CD14-positive monocyte (primary cell): ENCODE data around the gene EVA1C. TPM values are rescaled to one million over a fixed set of nuclear protein-coding genes. Genes with fewer than 3 reads are reported as not detected.
"Not testable (repeated sequence)": the region's sequence is repeated elsewhere in the genome, so short reads cannot be mapped to it uniquely, and the experiment has no call there.

ENCODE experiments used
- DNase-seq, 3 donors: peaks; one replicate each; pipeline ENCODE4 v3.0.0-alpha.2; 2011 to 2022
- H2AFZ ChIP-seq: 2 replicates; pipeline ENCODE4 v1.6.0; 2012; ENCODE audit warnings: mild to moderate bottlenecking, low read depth, low read length, inconsistent platforms; ENCODE audit not compliant: insufficient read depth, poor library complexity, severe bottlenecking
- H3K27ac ChIP-seq, 2 donors: 1 replicate in 1 of 2; 2 replicates in 1 of 2; pipeline ENCODE4 v1.5.1; 2012 to 2013; ENCODE audit warnings: low read length in 2 of 2, control low read depth in 1 of 2, inconsistent platforms in 1 of 2, low read depth in 1 of 2, mild to moderate bottlenecking in 1 of 2
- H3K27me3 ChIP-seq, 2 donors: one replicate each; pipeline versions ENCODE4 v1.6.0 to v1.6.1; 2011 to 2013; ENCODE audit warnings: low read length in 2 of 2; ENCODE audit not compliant: control insufficient read depth in 2 of 2, insufficient read depth in 2 of 2
- H3K36me3 ChIP-seq, 2 donors: replicated peaks in 1 of 2; 1 replicate in 1 of 2; 2 replicates in 1 of 2; pipeline versions ENCODE4 v1.5.1 to v1.6.1; 2012 to 2013; ENCODE audit warnings: low read length in 2 of 2, control low read depth in 1 of 2, inconsistent platforms in 1 of 2, mild to moderate bottlenecking in 1 of 2; ENCODE audit not compliant: insufficient read depth in 2 of 2, control insufficient read depth in 1 of 2
- H3K4me1 ChIP-seq, 2 donors: 1 replicate in 1 of 2; 2 replicates in 1 of 2; pipeline versions ENCODE4 v1.5.1 to v1.6.1; 2012 to 2013; ENCODE audit warnings: low read length in 2 of 2, control low read depth in 1 of 2, inconsistent platforms in 1 of 2, mild to moderate bottlenecking in 1 of 2, moderate library complexity in 1 of 2; ENCODE audit not compliant: insufficient read depth in 2 of 2, control insufficient read depth in 1 of 2
- H3K4me2 ChIP-seq: replicated peaks from 2 replicates; pipeline ENCODE3; 2012; ENCODE audit warnings: low read length, moderate library complexity, mild to moderate bottlenecking; ENCODE audit not compliant: poor library complexity, severe bottlenecking; ENCODE audit errors: extremely low read depth
- H3K4me3 ChIP-seq, 3 experiments: fragments of 200-600 bp in 1 of 3; sonication (generic) in 1 of 3; replicated peaks in 1 of 3; 1 replicate in 2 of 3; 2 replicates in 1 of 3; pipeline ENCODE4 v1.5.1; 2011 to 2013; ENCODE audit warnings: low read length in 3 of 3, mild to moderate bottlenecking in 3 of 3, control low read depth in 2 of 3, low read depth in 2 of 3, inconsistent platforms in 1 of 3, moderate library complexity in 1 of 3
- H3K79me2 ChIP-seq: 2 replicates; pipeline ENCODE4 v1.6.0; 2012; ENCODE audit warnings: mild to moderate bottlenecking, control low read depth, inconsistent platforms, low read length, moderate library complexity; ENCODE audit not compliant: insufficient read depth
- H3K9ac ChIP-seq: 2 replicates; pipeline ENCODE4 v1.6.0; 2017; ENCODE audit warnings: low read length, mild to moderate bottlenecking; ENCODE audit not compliant: insufficient read depth, poor library complexity, severe bottlenecking
- H3K9me3 ChIP-seq, 2 donors: replicated peaks in 1 of 2; 1 replicate in 1 of 2; 2 replicates in 1 of 2; pipeline versions ENCODE4 v1.5.1 to v1.6.1; 2012 to 2013; ENCODE audit warnings: low read length in 2 of 2, control low read depth in 1 of 2; ENCODE audit not compliant: control insufficient read depth in 1 of 2, insufficient read depth in 1 of 2
- H4K20me1 ChIP-seq: 2 replicates; pipeline ENCODE4 v1.6.0; 2012; ENCODE audit warnings: mild to moderate bottlenecking, low read length, control low read depth, moderate library complexity; ENCODE audit not compliant: insufficient read depth
- H3K27ac Mint-ChIP-seq, 7 donors: one replicate each; pipeline ENCODE4 v1.8.0; 2020; ENCODE audit warnings: mild to moderate bottlenecking in 7 of 7, mixed read lengths in 7 of 7, moderate library complexity in 6 of 7, inconsistent platforms in 2 of 7
- H3K27me3 Mint-ChIP-seq, 3 donors: one replicate each; pipeline ENCODE4 v1.8.0; 2021 to 2022; ENCODE audit warnings: low read depth in 3 of 3, mild to moderate bottlenecking in 3 of 3, mixed read lengths in 3 of 3, moderate library complexity in 3 of 3, inconsistent platforms in 1 of 3
- H3K36me3 Mint-ChIP-seq, 2 donors: one replicate each; pipeline ENCODE4 v1.8.0; 2020; ENCODE audit warnings: mixed read lengths in 2 of 2, inconsistent platforms in 1 of 2, mild to moderate bottlenecking in 1 of 2
- H3K4me1 Mint-ChIP-seq: one replicate; pipeline ENCODE4 v1.8.0; 2020; ENCODE audit warnings: mild to moderate bottlenecking, mixed read lengths
- H3K4me3 Mint-ChIP-seq, 2 donors: one replicate each; pipeline ENCODE4 v1.8.0; 2020; ENCODE audit warnings: mild to moderate bottlenecking in 2 of 2, mixed read lengths in 2 of 2, moderate library complexity in 1 of 2
- H3K9me3 Mint-ChIP-seq, 7 donors: one replicate each; pipeline ENCODE4 v1.8.0; 2020 to 2022; ENCODE audit warnings: mixed read lengths in 7 of 7, mild to moderate bottlenecking in 6 of 7, moderate library complexity in 6 of 7, inconsistent platforms in 2 of 7
- WGBS: methylation state at CpG from one replicate; pipeline ENCODE4 v1.1.5; 2013; ENCODE audit warnings: missing lambda C conversion rate; ENCODE audit not compliant: insufficient coverage; 5-methylcytosine and 5-hydroxymethylcytosine counted together
- intact Hi-C, 2 donors: fragments of 100-400 bp; cut with micrococcal nuclease; formaldehyde crosslinking; loops; one replicate each; pipeline versions ENCODE4 v1.15.0 to v1.15.1; 2023
- polyA plus RNA-seq, 3 donors: library from polyadenylated mRNA; depleted of rRNA in 1 of 3; unstranded in 2 of 3; stranded (reverse) in 1 of 3; fragments of 300-500 nt in 2 of 3; fragments of >200 nt in 1 of 3; fragmentation: Illumina TruSeq in 2 of 3; gene quantifications; 1 replicate in 2 of 3; 2 replicates in 1 of 3; pipeline ENCODE4 v1.2.3, GENCODE V29; 2012 to 2021
- TF ChIP-seq, protein P1 (sequence below): fragments of 200-600 bp; IDR thresholded peaks from one replicate; pipeline ENCODE4 v1.8.0; 2022; ENCODE audit warnings: antibody characterized with exemption, mild to moderate bottlenecking

The EVA1C gene
- polyA plus RNA-seq, 3 donors, result 0.37 to 0.73 (median 0.63) TPM

DNA sequence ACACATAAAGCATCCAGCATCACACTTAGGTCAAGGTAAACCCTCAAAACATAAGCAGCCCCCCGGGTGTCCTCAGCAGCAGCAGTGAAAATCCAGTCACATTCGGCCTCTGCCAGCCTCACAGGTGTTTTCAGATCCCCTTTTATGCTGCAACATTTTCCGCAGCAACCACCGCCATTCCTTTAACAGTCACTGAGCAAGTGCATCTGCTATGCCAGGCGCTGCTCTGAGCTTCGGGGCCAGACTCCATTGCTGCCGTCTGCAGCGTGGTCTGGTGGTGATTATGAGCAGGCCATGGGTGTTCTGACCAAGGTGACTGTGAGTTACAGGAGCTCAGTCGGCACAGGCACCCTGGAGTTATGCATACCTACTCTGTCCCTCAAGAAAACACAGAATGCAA, 24.2 kb upstream of the EVA1C start:
- no peak for DNase-seq
- TF ChIP-seq, protein P1, sequence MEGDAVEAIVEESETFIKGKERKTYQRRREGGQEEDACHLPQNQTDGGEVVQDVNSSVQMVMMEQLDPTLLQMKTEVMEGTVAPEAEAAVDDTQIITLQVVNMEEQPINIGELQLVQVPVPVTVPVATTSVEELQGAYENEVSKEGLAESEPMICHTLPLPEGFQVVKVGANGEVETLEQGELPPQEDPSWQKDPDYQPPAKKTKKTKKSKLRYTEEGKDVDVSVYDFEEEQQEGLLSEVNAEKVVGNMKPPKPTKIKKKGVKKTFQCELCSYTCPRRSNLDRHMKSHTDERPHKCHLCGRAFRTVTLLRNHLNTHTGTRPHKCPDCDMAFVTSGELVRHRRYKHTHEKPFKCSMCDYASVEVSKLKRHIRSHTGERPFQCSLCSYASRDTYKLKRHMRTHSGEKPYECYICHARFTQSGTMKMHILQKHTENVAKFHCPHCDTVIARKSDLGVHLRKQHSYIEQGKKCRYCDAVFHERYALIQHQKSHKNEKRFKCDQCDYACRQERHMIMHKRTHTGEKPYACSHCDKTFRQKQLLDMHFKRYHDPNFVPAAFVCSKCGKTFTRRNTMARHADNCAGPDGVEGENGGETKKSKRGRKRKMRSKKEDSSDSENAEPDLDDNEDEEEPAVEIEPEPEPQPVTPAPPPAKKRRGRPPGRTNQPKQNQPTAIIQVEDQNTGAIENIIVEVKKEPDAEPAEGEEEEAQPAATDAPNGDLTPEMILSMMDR, result no peak
- Histone ChIP-seq H3K27me3 (no peaks in the 10 kb centered on the region), H4K20me1 (peaks cover 9% of the 10 kb centered on the region), H2AFZ (no peak overlapping the region), H3K9me3 (no peaks in the 10 kb centered on the region), H3K9ac (no peak overlapping the region), H3K4me1 (peaks cover 13 to 17% of the 10 kb centered on the region in 2 donors), H3K4me2 (no peak overlapping the region), H3K27ac (no peak overlapping the region), H3K79me2 (peaks cover 53% of the 10 kb centered on the region), H3K36me3 (peaks cover 13 to 28% of the 10 kb centered on the region in 2 donors), H3K4me3 (no peak overlapping the region)
- H3K4me1 Mint-ChIP-seq, result peaks cover 19% of the 10 kb centered on the region
- H3K27me3 Mint-ChIP-seq, result peaks cover 0 to 2% (median 0%) of the 10 kb centered on the region in 3 donors
- peaks cover 22 to 28% of the 10 kb centered on the region in 2 donors for H3K36me3 Mint-ChIP-seq
- H3K9me3 Mint-ChIP-seq, result peaks cover 0 to 5% (median 0%) of the 10 kb centered on the region in 7 donors
- H3K27ac Mint-ChIP-seq, result peak overlapping the region in 1 of 7 donors; percentile 11
- intact Hi-C loops, result no loop called here
- 95% methylated on average over 8 of the region's 9 CpGs for WGBS
- H3K4me3 Mint-ChIP-seq, result no peak overlapping the region

DNA sequence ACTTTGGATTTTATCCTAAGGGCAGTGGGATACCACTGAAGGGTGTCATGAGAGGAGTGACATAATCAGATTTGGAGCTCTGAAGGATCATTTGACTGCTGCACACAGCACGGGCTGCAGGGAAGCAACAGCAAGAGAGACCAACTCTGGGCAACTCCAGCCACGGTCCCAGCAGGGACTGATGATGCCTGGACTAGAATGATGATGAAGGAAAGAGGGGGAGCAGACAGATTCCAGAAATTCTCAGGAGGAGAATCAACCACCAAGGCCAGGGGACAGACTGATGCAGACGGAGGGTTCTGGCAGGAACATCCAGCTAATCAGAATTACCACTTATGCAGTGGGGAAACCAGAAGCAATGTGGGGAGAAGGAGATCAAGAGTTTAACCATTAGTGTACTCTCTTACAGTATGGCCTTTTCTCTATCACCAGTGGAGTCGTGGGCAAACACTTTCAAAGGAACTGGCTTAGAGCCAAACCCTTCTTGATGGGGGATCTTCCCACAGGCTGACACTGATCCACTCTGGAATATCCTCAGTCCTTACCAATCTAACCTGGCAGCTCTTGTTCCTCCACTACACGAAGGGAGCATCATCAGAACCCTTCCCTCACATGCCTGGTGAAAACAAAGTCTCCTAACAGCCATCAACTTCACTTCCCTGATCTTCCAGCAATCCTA, 23.0 kb upstream of the EVA1C start:
- WGBS, result 99% methylated on average over 5 of the region's 5 CpGs
- H3K27ac ChIP-seq, result no peak overlapping the region
- peaks cover 53% of the 10 kb centered on the region for H3K79me2 ChIP-seq
- peaks cover 9% of the 10 kb centered on the region for H4K20me1 ChIP-seq
- no peak overlapping the region for H3K4me2 ChIP-seq
- H2AFZ ChIP-seq, result no peak overlapping the region
- Mint-ChIP-seq H3K9me3 (peaks cover 0 to 9% (median 0%) of the 10 kb centered on the region in 7 donors), H3K36me3 (peaks cover 10 to 16% of the 10 kb centered on the region in 2 donors), H3K4me1 (peaks cover 26% of the 10 kb centered on the region), H3K4me3 (no peak overlapping the region), H3K27ac (no peak overlapping the region), H3K27me3 (peaks cover 0 to 2% (median 0%) of the 10 kb centered on the region in 3 donors)
- no peak overlapping the region for H3K4me3 ChIP-seq
- intact Hi-C loops, result loop anchor here (5.0 to 10.0 kb wide), 4 partner anchors 112 to 1253 kb away; partner anchors contain the start of genes MIS18A (in 2 of the 2), CRYZL1 (in 1 of the 2), ITSN1 (in 1 of the 2) and SCAF4 (in 1 of the 2)
- H3K9ac ChIP-seq, result no peak overlapping the region
- TF ChIP-seq, protein P1, result no peak
- peaks cover 17 to 21% of the 10 kb centered on the region in 2 donors for H3K4me1 ChIP-seq
- peaks cover 3 to 16% of the 10 kb centered on the region in 2 donors for H3K36me3 ChIP-seq
- H3K27me3 ChIP-seq, result no peaks in the 10 kb centered on the region
- DNase-seq, result no peak
- no peaks in the 10 kb centered on the region for H3K9me3 ChIP-seq

DNA sequence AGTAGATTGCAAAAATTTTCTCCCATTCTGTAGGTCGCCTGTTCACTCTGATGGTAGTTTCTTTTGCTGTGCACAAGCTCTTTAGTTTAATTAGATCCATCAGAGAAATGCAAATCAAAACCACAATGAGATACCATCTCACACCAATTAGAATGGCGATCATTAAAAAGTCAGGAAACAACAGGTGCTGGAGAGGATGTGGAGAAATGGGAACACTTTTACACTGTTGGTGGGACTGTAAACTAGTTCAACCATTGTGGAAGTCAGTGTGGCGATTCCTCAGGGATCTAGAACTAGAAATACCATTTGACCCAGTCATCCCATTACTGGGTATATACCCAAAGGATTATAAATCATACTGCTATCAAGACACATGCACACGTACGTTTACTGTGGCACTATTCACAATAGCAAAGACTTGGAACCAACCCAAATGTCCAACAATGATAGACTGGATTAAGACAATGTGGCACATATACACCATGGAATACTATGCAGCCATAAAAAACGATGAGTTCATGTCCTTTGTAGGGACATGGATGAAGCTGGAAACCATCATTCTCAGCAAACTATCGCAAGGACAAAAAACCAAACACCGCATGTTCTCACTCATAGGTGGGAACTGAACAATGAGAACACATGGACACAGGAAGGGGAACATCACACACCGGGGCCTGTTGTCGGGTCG, 21.8 kb upstream of the EVA1C start:
- H3K4me1 Mint-ChIP-seq, result peaks cover 26% of the 10 kb centered on the region
- H3K9ac ChIP-seq, H3K27ac Mint-ChIP-seq, H3K9me3 Mint-ChIP-seq, H3K4me2 ChIP-seq, H2AFZ ChIP-seq, H4K20me1 ChIP-seq, H3K4me3 ChIP-seq, H3K9me3 ChIP-seq, DNase-seq, H3K27ac ChIP-seq, H3K4me3 Mint-ChIP-seq, H3K36me3 ChIP-seq, H3K36me3 Mint-ChIP-seq, H3K27me3 Mint-ChIP-seq, H3K27me3 ChIP-seq: not testable (repeated sequence)
- no CpG with 5 or more reads among the region's 11 CpGs for WGBS
- H3K4me1 ChIP-seq, result peaks cover 17 to 21% of the 10 kb centered on the region in 2 donors
- intact Hi-C loops, result loop anchor here (5.0 to 10.0 kb wide), 4 partner anchors 113 to 1252 kb away; partner anchors contain the start of genes MIS18A (in 2 of the 2), CRYZL1 (in 1 of the 2), ITSN1 (in 1 of the 2) and SCAF4 (in 1 of the 2)
- H3K79me2 ChIP-seq, result peaks cover 53% of the 10 kb centered on the region
